ENCODE results near the gene GRXCR2. TPM values are rescaled to one million over a fixed set of nuclear protein-coding genes. Genes with fewer than 3 reads are reported as not detected.
"Not testable (repeated sequence)": the region's sequence is repeated elsewhere in the genome, so short reads cannot be mapped to it uniquely, and the experiment has no call there.

GRXCR2 gene
- total RNA-seq, result not detected

- DNase-seq, result no peak
Measured at GRCh38 chr5:145872914-145873313, at the start of gene GRXCR2. TSS of gene GRXCR2 (minus strand) at chr5:145873014. CDS start at chr5:145872968, 46 bp downstream.

- DNase-seq, result no peak
Measured at GRCh38 chr5:145922059-145922458, 49.2 kb upstream of the GRXCR2 start.

GRCh38 chr5:145921211-145921610 is 48.4 kb upstream of the GRXCR2 start:
- no peak for DNase-seq

GRCh38 chr5:145920542-145921210 is 47.9 kb upstream of the GRXCR2 start:
- DNase-seq, result no peak

GRCh38 chr5:145919413-145919812 is 46.6 kb upstream of the GRXCR2 start:
- DNase-seq, result no peak

- no peak for DNase-seq
Measured at GRCh38 chr5:145918397-145918796, 45.6 kb upstream of the GRXCR2 start.

GRCh38 chr5:145917288-145917687 is 44.5 kb upstream of the GRXCR2 start:
- DNase-seq, result no peak

- DNase-seq, result no peak
Measured at GRCh38 chr5:145915970-145916638, 43.3 kb upstream of the GRXCR2 start.

- no peak for DNase-seq
Measured at GRCh38 chr5:145913701-145914100, 40.9 kb upstream of the GRXCR2 start.

- DNase-seq, result no peak
Measured at GRCh38 chr5:145912594-145912993, 39.8 kb upstream of the GRXCR2 start.

GRCh38 chr5:145912019-145912418 is 39.2 kb upstream of the GRXCR2 start:
- no peak for DNase-seq

- no peak for DNase-seq
Measured at GRCh38 chr5:145911164-145911563, 38.4 kb upstream of the GRXCR2 start.

GRCh38 chr5:145908206-145908960 is 35.6 kb upstream of the GRXCR2 start:
- no peak for DNase-seq

- no peak for DNase-seq
Measured at GRCh38 chr5:145906401-145906800, 33.6 kb upstream of the GRXCR2 start.

GRCh38 chr5:145904743-145905142 is 31.9 kb upstream of the GRXCR2 start:
- DNase-seq, result no peak

- no peak for DNase-seq
Measured at GRCh38 chr5:145903867-145904266, 31.1 kb upstream of the GRXCR2 start.

GRCh38 chr5:145903113-145903512 is 30.3 kb upstream of the GRXCR2 start:
- no peak for DNase-seq

- no peak for DNase-seq
Measured at GRCh38 chr5:145902421-145902820, 29.6 kb upstream of the GRXCR2 start.

GRCh38 chr5:145898171-145898570 is 25.4 kb upstream of the GRXCR2 start:
- DNase-seq, result no peak

- DNase-seq, result not testable (repeated sequence)
Measured at GRCh38 chr5:145891378-145891777, 18.6 kb upstream of the GRXCR2 start.

GRCh38 chr5:145889611-145890010 is 16.8 kb upstream of the GRXCR2 start:
- DNase-seq, result no peak

- no peak for DNase-seq
Measured at GRCh38 chr5:145887976-145888574, 15.3 kb upstream of the GRXCR2 start.

- no peak for DNase-seq
Measured at GRCh38 chr5:145887217-145887616, 14.4 kb upstream of the GRXCR2 start.
